Spleen (tissue), 11 donors: Measurements from ENCODE around the gene SELENOI. TPM values are rescaled to one million over a fixed set of nuclear protein-coding genes. Genes with fewer than 3 reads are reported as not detected.
"Not testable (repeated sequence)": the region's sequence is repeated elsewhere in the genome, so short reads cannot be mapped to it uniquely, and the experiment has no call there.

Experiments
- DNase-seq: peaks from one replicate; pipeline ENCODE4 v3.0.0-alpha.2; 2020
- H3K27ac ChIP-seq, 8 donors: fragments of 200-600 bp; sonication (generic) in 7 of 8; 1 replicate in 4 of 8; 2 replicates in 4 of 8; pipeline versions ENCODE4 v1.5.0 to v1.8.0; 2016 to 2021; ENCODE audit warnings: inconsistent platforms in 4 of 8, mild to moderate bottlenecking in 4 of 8, moderate library complexity in 1 of 8
- H3K27me3 ChIP-seq, 7 donors: fragments of 200-600 bp; sonication (generic) in 6 of 7; replicated peaks in 1 of 7; 1 replicate in 4 of 7; 2 replicates in 3 of 7; pipeline versions ENCODE4 v1.5.0 to v1.8.0; 2016 to 2021; ENCODE audit warnings: inconsistent platforms in 3 of 7, mild to moderate bottlenecking in 1 of 7
- H3K36me3 ChIP-seq, 6 donors: fragments of 200-600 bp; sonication (generic) in 5 of 6; 1 replicate in 4 of 6; 2 replicates in 2 of 6; pipeline versions ENCODE4 v1.5.0 to v1.8.0; 2016 to 2021; ENCODE audit warnings: inconsistent platforms in 2 of 6
- H3K4me1 ChIP-seq, 6 donors: fragments of 200-600 bp; sonication (generic) in 5 of 6; 1 replicate in 3 of 6; 2 replicates in 3 of 6; pipeline versions ENCODE4 v1.5.0 to v1.8.0; 2016 to 2021; ENCODE audit warnings: inconsistent platforms in 3 of 6
- H3K4me3 ChIP-seq, 8 donors: fragments of 200-600 bp; sonication (generic) in 7 of 8; 1 replicate in 4 of 8; 2 replicates in 4 of 8; pipeline versions ENCODE4 v1.5.0 to v1.8.0; 2016 to 2021; ENCODE audit warnings: inconsistent platforms in 4 of 8, mild to moderate bottlenecking in 4 of 8, moderate library complexity in 2 of 8
- H3K9me3 ChIP-seq, 8 donors: fragments of 200-600 bp; sonication (generic) in 7 of 8; 1 replicate in 4 of 8; 2 replicates in 4 of 8; pipeline versions ENCODE4 v1.5.0 to v1.8.0; 2016 to 2021; ENCODE audit warnings: inconsistent platforms in 4 of 8
- CTCF ChIP-seq, 11 experiments: fragments of 200-600 bp in 7 of 11; fragments of 450-650 bp in 4 of 11; sonication (generic) in 4 of 11; IDR thresholded peaks in 8 of 11; conservative IDR thresholded peaks in 3 of 11; 1 replicate in 7 of 11; 2 replicates in 4 of 11; pipeline versions ENCODE4 v1.4.0 to v1.8.0; 2016 to 2021; ENCODE audit warnings: antibody characterized with exemption in 11 of 11, inconsistent platforms in 4 of 11, mild to moderate bottlenecking in 1 of 11
- POLR2A ChIP-seq, 3 donors: fragments of 450-650 bp; IDR thresholded peaks; one replicate each; pipeline ENCODE4 v1.5.1; 2017; ENCODE audit warnings: antibody characterized with exemption in 3 of 3, mild to moderate bottlenecking in 1 of 3
- POLR2AphosphoS5 ChIP-seq, 3 donors: sonication (generic); formaldehyde crosslinking; IDR thresholded peaks; one replicate each; pipeline ENCODE4 v1.5.1; 2017; ENCODE audit warnings: antibody characterized with exemption in 3 of 3
- WGBS, 5 donors: extraction: QIAGEN DNeasy Blood & Tissue Kit in 3 of 5; methylation state at CpG; one replicate each; pipeline versions ENCODE4 v1.1.5 to v1.1.7; 2013 to 2018; 5-methylcytosine and 5-hydroxymethylcytosine counted together
- intact Hi-C: fragments of 100-400 bp; cut with DNase I; formaldehyde crosslinking; loops from one replicate; pipeline ENCODE4 v1.15.0; 2023; ENCODE audit warnings: low total_unique reads
- polyA plus RNA-seq, 3 donors: library from polyadenylated mRNA; stranded (reverse); fragments of 200-250 nt; gene quantifications; one replicate each; pipeline ENCODE4 v1.2.1, GENCODE V29; 2013
- total RNA-seq, 7 donors: library from RNA; depleted of rRNA in 3 of 7; stranded (reverse); fragments of >200 nt in 3 of 7; fragmentation: NEBNext Ultra II Directional in 4 of 7; extraction: Animal tissue kit (Norgen Biotek cat#: 25700) in 4 of 7; gene quantifications; one replicate each; pipeline versions ENCODE4 v1.1.0 to v1.2.1, GENCODE V29; 2016 to 2021
- donor health status: healthy with polysubstance abuse.
- donor health status: DM: no; HTN: no; CAD: no; lungs with moderate emphysema.
- donor health status: DM: no; HTN: no; CAD: no.
- donor health status: Bipolar disorder and iron deficiency.
- donor health status: healthy.
- donor health status: DM: no; HTN: no; CAD: no.
- donor health status: DM: yes; HTN: yes; CAD: no.

The SELENOI gene
- total and polyA plus RNA-seq, 10 donors: 2.0 to 23.6 (median 16.4) TPM

GRCh38 chr2:26302846-26303245 is 43.1 kb upstream of the SELENOI start:
- Histone ChIP-seq H3K4me3 (no peak overlapping the region), H3K9me3 (no peaks in the 10 kb centered on the region), H3K27me3 (no peaks in the 10 kb centered on the region), H3K27ac (no peak overlapping the region), H3K36me3 (peaks cover 0 to 11% (median 0%) of the 10 kb centered on the region in 6 donors), H3K4me1 (peaks cover 0 to 44% (median 30%) of the 10 kb centered on the region in 6 donors)
- intact Hi-C loops: loop anchor here (10.0 kb wide), 1 partner anchor 58 kb away; the partner anchor contains the start of genes HADHA and HADHB
- DNase-seq: no peak
- WGBS, 5 donors: 89 to 97% (median 93%) methylated on average over 6 of the region's 6 CpGs
- TF ChIP-seq POLR2AphosphoS5 (IDR thresholded peaks at IDR 0.05) (no peak), CTCF (IDR thresholded peaks at IDR 0.05 in 8 of 11, conservative IDR thresholded peaks at IDR 0.05 in 3 of 11) (no peak), POLR2A (IDR thresholded peaks at IDR 0.05) (no peak)

GRCh38 chr2:26305094-26305493 is 40.8 kb upstream of the SELENOI start:
- not testable (repeated sequence) for H3K27me3 ChIP-seq, H3K27ac ChIP-seq, H3K4me3 ChIP-seq, H3K9me3 ChIP-seq, DNase-seq
- intact Hi-C loops: loop anchor here (10.0 kb wide), 1 partner anchor 60 kb away; the partner anchor contains the start of genes HADHA and HADHB
- H3K4me1 ChIP-seq: peaks cover 0 to 22% (median 14%) of the 10 kb centered on the region in 6 donors
- 82 to 90% (median 88%) methylated on average over 7 of the region's 7 CpGs for WGBS, 5 donors
- peaks cover 0 to 20% (median 0%) of the 10 kb centered on the region in 6 donors for H3K36me3 ChIP-seq

- H3K9me3 ChIP-seq: no peaks in the 10 kb centered on the region
- H3K36me3 ChIP-seq: peaks cover 0 to 24% (median 0%) of the 10 kb centered on the region in 6 donors
- intact Hi-C loops: loop anchor here (10.0 kb wide), 1 partner anchor 61 kb away; the partner anchor contains the start of genes HADHA and HADHB
- no peak overlapping the region for H3K4me3 ChIP-seq
- H3K27ac ChIP-seq: no peak overlapping the region
- WGBS, 5 donors: 84 to 93% (median 86%) methylated on average over 6 of the region's 6 CpGs
- H3K4me1 ChIP-seq: peaks cover 0 to 18% (median 10%) of the 10 kb centered on the region in 6 donors
- DNase-seq: no peak
- TF ChIP-seq POLR2AphosphoS5 (IDR thresholded peaks at IDR 0.05): no peak
- no peak for TF ChIP-seq CTCF (IDR thresholded peaks at IDR 0.05 in 8 of 11, conservative IDR thresholded peaks at IDR 0.05 in 3 of 11)
- no peak for TF ChIP-seq POLR2A (IDR thresholded peaks at IDR 0.05)
- no peaks in the 10 kb centered on the region for H3K27me3 ChIP-seq
Measured at GRCh38 chr2:26305540-26305939, 40.4 kb upstream of the SELENOI start.

GRCh38 chr2:26309921-26310320 is 36.0 kb upstream of the SELENOI start:
- Histone ChIP-seq H3K27me3 (no peaks in the 10 kb centered on the region), H3K4me1 (no peaks in the 10 kb centered on the region), H3K36me3 (peaks cover 0 to 26% (median 0%) of the 10 kb centered on the region in 6 donors), H3K4me3 (no peak overlapping the region), H3K9me3 (no peaks in the 10 kb centered on the region), H3K27ac (no peak overlapping the region)
- 79 to 87% (median 86%) methylated on average over 10 of the region's 10 CpGs for WGBS, 5 donors
- no peak for DNase-seq
- TF ChIP-seq CTCF (IDR thresholded peaks at IDR 0.05 in 8 of 11, conservative IDR thresholded peaks at IDR 0.05 in 3 of 11) (no peak), POLR2AphosphoS5 (IDR thresholded peaks at IDR 0.05) (no peak), POLR2A (IDR thresholded peaks at IDR 0.05) (no peak)
- intact Hi-C loops: loop anchor here (10.0 kb wide), 1 partner anchor 65 kb away; the partner anchor contains the start of genes HADHA and HADHB
